Stimulated activated CD4-positive, alpha-beta T cell treated with anti-CD3 and anti-CD28 coated beads, Interleukin-2, amount 100 ng/mL, for 4 hours (primary cell): Measurements from ENCODE around the gene CELSR2.

Experiments used
- DNase-seq: peaks from one replicate; pipeline ENCODE4 v3.0.0-alpha.2; 2020; ENCODE audit warnings: low read depth

The CELSR2 gene

GRCh38 chr1:109228167-109228566, 21.2 kb upstream of the CELSR2 start:
- no peak for DNase-seq

- DNase-seq = no peak
These were observed 19.7 kb upstream of the CELSR2 start for GRCh38 chr1:109229531-109230127.

GRCh38 chr1:109231066-109231465, 18.3 kb upstream of the CELSR2 start:
- no peak for DNase-seq

GRCh38 chr1:109235137-109235536, 14.2 kb upstream of the CELSR2 start:
- no peak for DNase-seq

GRCh38 chr1:109237512-109237911, 11.8 kb upstream of the CELSR2 start:
- DNase-seq = no peak

GRCh38 chr1:109238382-109238781, 11.0 kb upstream of the CELSR2 start:
- no peak for DNase-seq

GRCh38 chr1:109239047-109239408, 10.3 kb upstream of the CELSR2 start:
- DNase-seq = no peak

GRCh38 chr1:109239409-109240068, 9.8 kb upstream of the CELSR2 start:
- DNase-seq = no peak

GRCh38 chr1:109240158-109241152, 8.9 kb upstream of the CELSR2 start:
- DNase-seq = no peak

GRCh38 chr1:109241344-109241743, 8.0 kb upstream of the CELSR2 start:
- no peak for DNase-seq

- no peak for DNase-seq
These were observed 7.4 kb upstream of the CELSR2 start for GRCh38 chr1:109241841-109242345.

- no peak for DNase-seq
These were observed 7.0 kb upstream of the CELSR2 start for GRCh38 chr1:109242387-109242786.

GRCh38 chr1:109243221-109243620, 6.1 kb upstream of the CELSR2 start:
- no peak for DNase-seq

- DNase-seq = no peak
These were observed 5.3 kb upstream of the CELSR2 start for GRCh38 chr1:109243860-109244552.

GRCh38 chr1:109246141-109246551, 3.2 kb upstream of the CELSR2 start:
- DNase-seq = no peak

- DNase-seq = no peak
These were observed 1.7 kb upstream of the CELSR2 start for GRCh38 chr1:109247401-109248365.

GRCh38 chr1:109248444-109248796, 919 bp upstream of the CELSR2 start:
- DNase-seq = no peak

- no peak for DNase-seq
These were observed 489 bp downstream of the CELSR2 start for GRCh38 chr1:109249654-109250401.

GRCh38 chr1:109250454-109251276, 1.3 kb downstream of the CELSR2 start:
- no peak for DNase-seq
